ENCODE measurements around the gene ARL6IP5. TPM values are rescaled to one million over a fixed set of nuclear protein-coding genes. Genes with fewer than 3 reads are reported as not detected.

ARL6IP5 gene
- total and polyA plus RNA-seq, 9 of the 15 experiments (the other 6 are each of a cell fraction or from before 2014, with no cell fraction given): 10.3 to 54.0 (median 12.7) TPM

- ATAC-seq (no peak), FAIRE-seq (no peak), DNase-seq (ENCODE audit: extremely low read depth in 1 of 4, low spot score in 3 of 4) (no peak)
- no peak overlapping the region for H3K4me2 ChIP-seq (ENCODE audit: insufficient read depth, low read length)
- in situ Hi-C loops (cut with MboI) (no loop called here), intact Hi-C loops (cut with micrococcal nuclease) (loop anchor here (2.0 kb wide), 1 partner anchor 187 kb away; no protein-coding TSS in a partner anchor)
- BruUV-seq (replicated peaks): no TSS peak
- no peaks in the 10 kb centered on the region for H3K79me2 ChIP-seq (ENCODE audit: control insufficient read depth, insufficient read depth, low read length)
- no peaks in the 10 kb centered on the region for H3K9me1 ChIP-seq (ENCODE audit: control insufficient read depth, insufficient read depth, low read length)
- H3K27ac ChIP-seq (ENCODE audit: extremely low read depth, low read depth, low read length): no peak overlapping the region
- ChIA-PET CTCF (ENCODE audit: low intra/inter-chr PET ratio) (no interaction called here), POLR2A (interaction anchor here (0.9 kb wide), 1 partner anchor 13 kb away, joined by 3 read pairs; no protein-coding TSS in a partner anchor)
- H4K20me1 ChIP-seq (replicated peaks; ENCODE audit: control insufficient read depth, insufficient read depth, low read length): no peaks in the 10 kb centered on the region
- no peak for TF ChIP-seq RBFOX2 (IDR thresholded peaks at IDR 0.05; ENCODE audit: low read depth, low read length)
- no peak for TF ChIP-seq SUPT5H (IDR thresholded peaks at IDR 0.05)
- no peak for TF ChIP-seq MAX (CRISPR knock-in tag; IDR thresholded peaks at IDR 0.05)
- no peak for TF ChIP-seq THRB (CRISPR knock-in tag; conservative IDR thresholded peaks at IDR 0.05)
- TF ChIP-seq ILK (tag; IDR thresholded peaks at IDR 0.05; ENCODE audit: borderline replicate concordance, low read depth): no peak
- no peak for TF ChIP-seq KDM5B (IDR thresholded peaks at IDR 0.05; ENCODE audit: insufficient replicate concordance, low read depth, low read length)
- no peak for TF ChIP-seq HMG20A (CRISPR knock-in tag; conservative IDR thresholded peaks at IDR 0.05)
- TF ChIP-seq MITF (IDR thresholded peaks at IDR 0.05): no peak
- TF ChIP-seq EP300 (IDR thresholded peaks at IDR 0.05; ENCODE audit: low read length): no peak
- no peak for TF ChIP-seq MEF2A (IDR thresholded peaks at IDR 0.05; ENCODE audit: control insufficient read depth, low read depth, low read length)
- TF ChIP-seq ZNF696 (CRISPR knock-in tag; conservative IDR thresholded peaks at IDR 0.05): no peak
- TF ChIP-seq ZNF644 (tag; IDR thresholded peaks at IDR 0.05; ENCODE audit: low read depth): no peak
- H3K36me3 ChIP-seq (ENCODE audit: control insufficient read depth, insufficient read depth, low read length): no peaks in the 10 kb centered on the region
- H3K27me3 ChIP-seq (ENCODE audit: control insufficient read depth in 2 of 2, insufficient read depth in 2 of 2, low read length in 2 of 2): no peaks in the 10 kb centered on the region
- no peaks in the 10 kb centered on the region; a peak in 1 of 5 replicates for H3K4me1 ChIP-seq (replicated peaks in 1 of 2; ENCODE audit: control insufficient read depth in 2 of 2, insufficient read depth in 2 of 2, low read length in 2 of 2)
- no peaks in the 10 kb centered on the region for H3K9me3 ChIP-seq (replicated peaks; ENCODE audit: control insufficient read depth, insufficient read depth, low read depth, low read length)
- WGBS (ENCODE audit: insufficient coverage, low coverage, missing lambda C conversion rate): 2% methylated on average over 4 of the region's 5 CpGs
- H2AFZ ChIP-seq (ENCODE audit: low read depth, low read length): no peak overlapping the region
- H3K9ac ChIP-seq (ENCODE audit: insufficient read depth in 1 of 2, low read depth in 2 of 2, low read length in 2 of 2): no peak overlapping the region
- H3K4me3 ChIP-seq: no peak overlapping the region
Measured at GRCh38 chr3:69119681-69120080, 34.9 kb downstream of the ARL6IP5 start.

Measured in K562 (cell line).